ENCODE data around the gene GP1BB. TPM values are rescaled to one million over a fixed set of nuclear protein-coding genes. Genes with fewer than 3 reads are reported as not detected.

The GP1BB gene
- total RNA-seq, 1 experiment from 2014 or later: not detected

DNA sequence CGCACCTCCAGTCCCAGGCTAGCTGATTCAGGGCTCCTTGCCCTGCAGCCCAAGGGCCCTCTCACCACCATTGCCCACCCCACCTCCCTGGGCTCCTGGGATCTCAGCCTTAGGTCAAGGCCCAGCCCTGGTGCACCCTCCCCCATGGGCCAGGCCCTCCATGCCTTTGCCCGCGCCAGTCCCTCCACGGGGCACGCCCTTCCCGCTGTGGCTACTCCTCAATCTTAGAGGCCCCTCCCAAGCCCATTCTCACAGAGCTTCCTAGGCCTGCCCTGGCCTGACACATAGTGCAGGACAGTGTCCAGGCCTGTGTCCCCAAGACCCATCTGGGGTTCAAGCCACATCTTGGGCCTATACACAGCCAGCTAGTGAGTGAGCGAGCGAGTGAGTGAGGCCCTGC is 6.9 kb downstream of the GP1BB start:
- Mint-ChIP-seq H3K4me3 (ENCODE audit: low read depth, unreplicated experiment) (peak overlapping the region; percentile 83), H3K4me1 (ENCODE audit: low read depth, unreplicated experiment) (no peaks in the 10 kb centered on the region), H3K9me3 (ENCODE audit: low read depth, unreplicated experiment) (no peaks in the 10 kb centered on the region), H3K27ac (ENCODE audit: unreplicated experiment) (no peak overlapping the region), H3K36me3 (ENCODE audit: insufficient read depth, unreplicated experiment) (peaks cover 5% of the 10 kb centered on the region), H3K27me3 (ENCODE audit: unreplicated experiment) (peaks cover 79% of the 10 kb centered on the region)
- TF ChIP-seq, protein P1, sequence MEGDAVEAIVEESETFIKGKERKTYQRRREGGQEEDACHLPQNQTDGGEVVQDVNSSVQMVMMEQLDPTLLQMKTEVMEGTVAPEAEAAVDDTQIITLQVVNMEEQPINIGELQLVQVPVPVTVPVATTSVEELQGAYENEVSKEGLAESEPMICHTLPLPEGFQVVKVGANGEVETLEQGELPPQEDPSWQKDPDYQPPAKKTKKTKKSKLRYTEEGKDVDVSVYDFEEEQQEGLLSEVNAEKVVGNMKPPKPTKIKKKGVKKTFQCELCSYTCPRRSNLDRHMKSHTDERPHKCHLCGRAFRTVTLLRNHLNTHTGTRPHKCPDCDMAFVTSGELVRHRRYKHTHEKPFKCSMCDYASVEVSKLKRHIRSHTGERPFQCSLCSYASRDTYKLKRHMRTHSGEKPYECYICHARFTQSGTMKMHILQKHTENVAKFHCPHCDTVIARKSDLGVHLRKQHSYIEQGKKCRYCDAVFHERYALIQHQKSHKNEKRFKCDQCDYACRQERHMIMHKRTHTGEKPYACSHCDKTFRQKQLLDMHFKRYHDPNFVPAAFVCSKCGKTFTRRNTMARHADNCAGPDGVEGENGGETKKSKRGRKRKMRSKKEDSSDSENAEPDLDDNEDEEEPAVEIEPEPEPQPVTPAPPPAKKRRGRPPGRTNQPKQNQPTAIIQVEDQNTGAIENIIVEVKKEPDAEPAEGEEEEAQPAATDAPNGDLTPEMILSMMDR (IDR thresholded peaks at IDR 0.05; ENCODE audit: unreplicated experiment): no peak
- BruUV-seq (replicated peaks): no TSS peak
- intact Hi-C loops (cut with micrococcal nuclease; ENCODE audit: unreplicated experiment): loop anchor here (1.0 kb wide), 1 partner anchor 180 kb away; no protein-coding TSS in a partner anchor
- CTCF ChIA-PET: interaction anchor here (0.6 to 3.4 kb wide), 16 partner anchors 9 to 532 kb away, joined by 3 to 73 read pairs (median 4); no protein-coding TSS in a partner anchor
- no peak for DNase-seq

DNA sequence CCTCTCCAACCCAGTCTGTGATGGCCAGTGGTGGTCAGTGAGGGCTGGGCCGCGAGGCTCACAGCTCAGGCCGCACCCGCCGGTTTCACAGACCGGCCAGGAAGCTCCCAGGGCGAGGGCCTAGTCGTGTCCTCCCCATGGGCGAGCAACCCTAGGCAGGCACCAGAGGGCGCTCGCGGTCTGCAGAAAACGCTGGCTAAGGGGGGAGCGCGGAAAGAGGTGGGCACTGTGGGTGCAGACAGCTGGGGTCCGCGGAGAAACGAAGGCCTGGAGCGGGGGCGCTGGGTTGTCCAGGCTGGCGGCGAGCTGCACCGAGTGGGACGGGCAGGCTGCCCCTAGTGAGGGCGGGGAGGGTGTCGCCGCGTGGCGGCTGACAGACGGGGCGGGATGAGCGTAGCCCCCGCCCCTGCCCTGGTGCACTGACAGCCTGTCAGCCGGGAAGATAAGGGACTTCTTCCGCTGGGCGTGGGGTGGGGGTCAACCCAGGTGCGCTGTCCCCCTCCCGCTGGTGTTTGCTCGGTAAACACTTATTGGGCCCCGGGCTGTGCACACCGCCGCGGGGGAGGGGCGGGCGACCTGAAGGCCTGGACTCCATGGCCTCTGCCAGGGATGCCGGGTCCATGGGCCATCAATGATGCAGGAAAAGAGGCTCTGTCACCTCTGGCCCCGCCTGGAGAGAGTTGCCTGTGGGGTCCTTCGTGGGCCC is 7.5 kb downstream of the GP1BB start:
- Mint-ChIP-seq H3K27ac (ENCODE audit: unreplicated experiment) (no peak overlapping the region), H3K36me3 (ENCODE audit: insufficient read depth, unreplicated experiment) (no peaks in the 10 kb centered on the region), H3K4me3 (ENCODE audit: low read depth, unreplicated experiment) (peak overlapping the region; percentile 83), H3K4me1 (ENCODE audit: low read depth, unreplicated experiment) (no peaks in the 10 kb centered on the region), H3K9me3 (ENCODE audit: low read depth, unreplicated experiment) (no peaks in the 10 kb centered on the region), H3K27me3 (ENCODE audit: unreplicated experiment) (peaks cover 79% of the 10 kb centered on the region)
- TF ChIP-seq, protein P1 (IDR thresholded peaks at IDR 0.05; ENCODE audit: unreplicated experiment): peak; percentile 96
- BruUV-seq (replicated peaks): no TSS peak
- DNase-seq: peak; percentile 89
- intact Hi-C loops (cut with micrococcal nuclease; ENCODE audit: unreplicated experiment): loop anchor here (1.0 kb wide), 1 partner anchor 179 kb away; no protein-coding TSS in a partner anchor
- CTCF ChIA-PET: interaction anchor here (0.6 to 3.4 kb wide), 16 partner anchors 10 to 532 kb away, joined by 3 to 73 read pairs (median 4); no protein-coding TSS in a partner anchor

DNA sequence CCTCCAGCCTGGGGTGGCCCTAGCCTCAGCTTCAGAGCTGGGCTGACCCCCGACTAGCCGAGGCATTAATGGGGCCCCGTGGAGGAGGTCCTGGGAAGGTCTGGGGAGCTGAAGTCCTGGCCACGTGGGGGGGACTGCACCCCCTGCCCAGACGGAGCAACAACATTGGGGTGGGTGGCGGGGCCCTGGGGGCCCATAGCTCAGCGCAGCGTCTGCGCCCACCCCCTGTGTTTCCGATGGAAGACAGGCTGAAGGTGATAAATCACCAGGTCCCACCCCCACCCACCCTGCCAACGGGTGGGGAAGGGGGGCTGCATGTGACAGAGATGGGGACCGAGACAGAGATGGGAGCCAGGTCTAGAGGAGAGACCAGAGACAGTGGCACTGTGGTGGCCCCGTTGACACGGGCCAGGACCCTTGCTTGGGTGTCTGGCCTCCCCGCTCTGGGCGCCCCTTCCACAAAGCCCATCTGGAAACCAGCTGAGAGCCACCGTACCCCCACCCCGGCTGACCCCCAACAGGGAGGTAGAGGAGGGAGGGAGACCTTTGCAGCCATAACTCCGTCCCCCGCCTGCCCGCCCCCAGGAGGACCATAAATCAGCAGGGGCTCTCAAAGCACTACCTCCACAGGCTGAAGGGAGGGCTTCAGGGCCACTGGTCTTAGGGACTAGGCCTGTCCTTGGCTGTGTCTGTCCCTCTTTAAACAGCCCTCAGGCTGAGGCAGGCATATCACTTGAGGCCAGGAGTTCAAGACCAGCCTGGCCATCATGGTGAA is 8.2 kb downstream of the GP1BB start:
- peak overlapping the region; percentile 83 for H3K4me3 Mint-ChIP-seq (ENCODE audit: low read depth, unreplicated experiment)
- CTCF ChIA-PET: interaction anchor here (1.1 to 3.4 kb wide), 9 partner anchors 10 to 188 kb away, joined by 3 to 73 read pairs (median 5); no protein-coding TSS in a partner anchor
- BruUV-seq (replicated peaks): no TSS peak
- peaks cover 73% of the 10 kb centered on the region for H3K27me3 Mint-ChIP-seq (ENCODE audit: unreplicated experiment)
- no peaks in the 10 kb centered on the region for H3K4me1 Mint-ChIP-seq (ENCODE audit: low read depth, unreplicated experiment)
- TF ChIP-seq, protein P1 (IDR thresholded peaks at IDR 0.05; ENCODE audit: unreplicated experiment): no peak
- intact Hi-C loops (cut with micrococcal nuclease; ENCODE audit: unreplicated experiment): no loop called here
- H3K36me3 Mint-ChIP-seq (ENCODE audit: insufficient read depth, unreplicated experiment): no peaks in the 10 kb centered on the region
- no peak overlapping the region for H3K27ac Mint-ChIP-seq (ENCODE audit: unreplicated experiment)
- DNase-seq: no peak
- no peaks in the 10 kb centered on the region for H3K9me3 Mint-ChIP-seq (ENCODE audit: low read depth, unreplicated experiment)

DNA sequence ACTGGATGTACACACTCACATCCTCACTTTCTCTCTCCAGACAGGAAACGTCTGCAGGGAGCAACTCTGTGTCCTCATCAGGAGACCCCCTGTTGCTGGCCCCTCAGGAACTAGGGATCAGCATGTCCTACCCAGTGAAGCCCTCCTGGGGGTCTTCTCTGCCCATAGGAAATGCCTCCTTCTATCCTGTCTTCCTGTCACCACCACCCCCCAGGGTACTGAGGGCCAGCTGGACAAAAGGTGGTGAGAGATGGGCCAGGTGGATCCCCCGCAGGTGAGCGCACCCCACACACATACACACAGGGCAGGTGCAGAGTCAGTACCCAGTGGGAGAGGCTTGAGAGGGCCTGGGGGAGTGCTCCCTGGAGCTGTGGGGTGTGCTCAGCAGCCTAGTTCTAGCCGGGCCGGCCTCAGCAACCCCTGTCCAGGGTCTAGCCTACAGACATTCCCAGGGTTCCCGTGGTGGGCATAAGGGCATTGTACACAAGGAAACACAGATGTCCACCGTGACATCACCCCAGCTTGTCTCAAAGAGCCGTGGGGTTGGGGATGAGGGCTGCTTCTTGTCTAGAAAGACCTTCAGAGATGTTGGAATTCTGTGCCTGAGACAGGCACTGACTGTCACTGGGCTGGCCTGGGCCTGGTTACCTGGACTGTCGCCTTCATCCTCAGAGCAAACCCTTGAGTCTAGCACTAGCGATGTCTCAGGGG is 9.2 kb downstream of the GP1BB start:
- H3K9me3 Mint-ChIP-seq (ENCODE audit: low read depth, unreplicated experiment): no peaks in the 10 kb centered on the region
- DNase-seq: no peak
- intact Hi-C loops (cut with micrococcal nuclease; ENCODE audit: unreplicated experiment): no loop called here
- CTCF ChIA-PET: interaction anchor here (3.4 kb wide), 1 partner anchor 178 kb away, joined by 73 read pairs; no protein-coding TSS in a partner anchor
- BruUV-seq (replicated peaks): no TSS peak
- no peaks in the 10 kb centered on the region for H3K36me3 Mint-ChIP-seq (ENCODE audit: insufficient read depth, unreplicated experiment)
- no peaks in the 10 kb centered on the region for H3K4me1 Mint-ChIP-seq (ENCODE audit: low read depth, unreplicated experiment)
- H3K27me3 Mint-ChIP-seq (ENCODE audit: unreplicated experiment): peaks cover 73% of the 10 kb centered on the region
- no peak overlapping the region for H3K4me3 Mint-ChIP-seq (ENCODE audit: low read depth, unreplicated experiment)
- H3K27ac Mint-ChIP-seq (ENCODE audit: unreplicated experiment): no peak overlapping the region
- TF ChIP-seq, protein P1 (IDR thresholded peaks at IDR 0.05; ENCODE audit: unreplicated experiment): no peak
